NCI-H2107 (cell line): ENCODE measurements around the gene DNASE1.

Source experiments
- DNase-seq: peaks from one replicate; lab custom pipeline; 2025; lab: John Stamatoyannopoulos, UW

The DNASE1 gene

GRCh38 chr16:3664187-3664896 is 9.9 kb downstream of the DNASE1 start:
- DNase-seq, result no peak

GRCh38 chr16:3665508-3665907 is 11.0 kb downstream of the DNASE1 start:
- DNase-seq, result no peak

- DNase-seq, result no peak
Measured at GRCh38 chr16:3668626-3669025, 14.1 kb downstream of the DNASE1 start.

GRCh38 chr16:3669082-3669481 is 14.6 kb downstream of the DNASE1 start:
- DNase-seq, result no peak

GRCh38 chr16:3670711-3671110 is 16.2 kb downstream of the DNASE1 start:
- no peak for DNase-seq

- DNase-seq, result no peak
Measured at GRCh38 chr16:3671424-3671823, 16.9 kb downstream of the DNASE1 start.

- no peak for DNase-seq
Measured at GRCh38 chr16:3672571-3673041, 18.1 kb downstream of the DNASE1 start.

DNA sequence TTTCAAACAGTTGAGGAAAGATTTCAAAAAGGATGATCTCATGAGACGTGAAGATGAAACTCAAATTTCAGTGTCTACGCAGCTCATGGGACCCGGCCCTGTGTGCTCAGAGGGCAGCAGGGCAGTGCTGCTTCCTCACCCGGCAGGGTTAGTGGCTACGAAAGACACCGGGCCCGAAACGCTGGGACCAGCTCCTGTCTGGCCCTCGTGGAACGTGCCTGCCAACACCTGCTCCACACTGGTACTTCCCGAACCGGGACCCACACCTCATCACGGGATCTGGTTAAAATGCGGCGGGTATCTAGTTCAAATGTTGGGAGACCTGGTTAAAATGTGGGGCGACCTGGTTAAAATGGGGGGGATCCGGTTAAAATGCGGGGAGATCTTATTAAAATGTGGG is 18.7 kb downstream of the DNASE1 start:
- DNase-seq, result no peak

DNA sequence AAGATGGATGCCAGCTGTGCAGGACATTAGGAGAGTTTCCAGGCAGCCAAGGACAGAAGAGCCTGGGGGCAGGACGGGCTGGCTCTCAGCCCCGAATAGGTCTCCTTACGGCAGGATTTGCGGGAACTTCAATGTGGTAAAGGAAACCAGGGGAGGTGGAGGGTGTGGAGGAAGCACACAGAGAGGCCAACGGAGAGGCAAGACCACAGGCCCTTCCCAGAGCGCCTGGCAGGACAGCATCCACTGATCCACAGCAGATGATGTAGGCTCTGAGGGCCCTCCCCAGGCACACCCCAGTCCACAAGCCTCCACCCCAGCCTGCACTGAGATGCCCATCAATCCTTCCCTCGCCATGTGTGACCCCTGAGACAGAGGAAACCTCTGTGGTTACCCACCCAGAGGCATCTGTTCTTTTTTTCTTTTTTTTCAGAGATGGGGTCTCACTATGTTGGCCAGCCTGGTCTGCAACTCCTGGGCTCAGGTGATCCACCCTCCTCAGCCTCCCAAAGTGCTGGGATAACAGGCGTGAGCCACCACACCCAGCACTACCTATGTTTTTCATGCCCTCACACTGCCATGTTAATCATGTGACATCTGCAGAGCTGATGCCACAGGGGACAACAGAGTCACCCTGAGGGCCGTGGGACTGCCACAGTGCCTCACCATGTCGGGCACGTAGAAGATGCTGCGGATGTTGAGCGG is 19.3 kb downstream of the DNASE1 start:
- DNase-seq, result no peak

- DNase-seq, result no peak
Measured at GRCh38 chr16:3674513-3675295, 20.2 kb downstream of the DNASE1 start.

DNA sequence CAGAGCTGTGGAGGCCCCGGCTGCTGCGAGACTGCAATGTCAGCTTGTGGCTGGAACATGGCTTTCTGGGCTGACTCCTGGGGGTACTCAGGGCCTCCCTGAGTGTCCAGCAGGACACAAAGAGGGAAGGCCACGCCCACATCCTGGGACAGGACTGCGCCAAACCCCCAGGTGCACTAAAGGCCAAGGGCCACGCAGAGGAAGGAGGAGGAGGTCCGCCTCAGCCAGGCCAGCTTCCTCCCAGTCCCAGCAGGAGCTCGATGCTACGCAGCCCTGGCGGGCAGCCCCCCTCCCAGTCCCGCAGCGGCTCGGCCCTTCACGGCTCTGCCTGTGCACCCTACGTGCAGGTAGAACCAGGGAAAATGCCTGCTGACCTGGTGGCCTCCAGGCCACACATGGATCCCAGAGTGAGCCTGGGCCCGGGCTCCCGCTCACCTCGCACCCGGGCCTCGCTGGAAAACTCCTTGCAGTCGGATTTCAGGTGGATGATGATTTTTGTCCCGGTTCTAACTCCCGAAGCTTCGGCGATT is 21.2 kb downstream of the DNASE1 start:
- no peak for DNase-seq

DNA sequence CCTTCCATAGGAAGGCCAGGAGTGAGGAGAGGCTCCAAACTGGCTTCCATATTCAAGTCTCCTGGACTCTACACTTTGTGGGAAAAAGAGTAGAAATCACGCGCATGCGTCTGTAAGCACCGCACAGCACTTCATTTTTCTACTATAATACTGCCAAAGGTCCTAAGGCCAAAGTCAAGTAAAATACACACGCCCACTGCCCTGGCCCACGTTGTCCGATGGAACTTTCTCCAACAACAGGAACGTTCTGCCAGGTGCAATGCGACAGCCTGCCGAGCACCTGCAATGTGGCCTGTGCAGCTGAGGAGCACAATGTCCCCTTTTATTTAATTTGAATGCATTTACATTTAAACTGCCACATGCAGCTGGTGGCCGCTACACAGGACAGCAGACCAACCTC is 23.5 kb downstream of the DNASE1 start:
- no peak for DNase-seq

GRCh38 chr16:3681206-3681605 is 26.7 kb downstream of the DNASE1 start:
- no peak for DNase-seq

- no peak for DNase-seq
Measured at GRCh38 chr16:3687021-3687420, 32.5 kb downstream of the DNASE1 start.

DNA sequence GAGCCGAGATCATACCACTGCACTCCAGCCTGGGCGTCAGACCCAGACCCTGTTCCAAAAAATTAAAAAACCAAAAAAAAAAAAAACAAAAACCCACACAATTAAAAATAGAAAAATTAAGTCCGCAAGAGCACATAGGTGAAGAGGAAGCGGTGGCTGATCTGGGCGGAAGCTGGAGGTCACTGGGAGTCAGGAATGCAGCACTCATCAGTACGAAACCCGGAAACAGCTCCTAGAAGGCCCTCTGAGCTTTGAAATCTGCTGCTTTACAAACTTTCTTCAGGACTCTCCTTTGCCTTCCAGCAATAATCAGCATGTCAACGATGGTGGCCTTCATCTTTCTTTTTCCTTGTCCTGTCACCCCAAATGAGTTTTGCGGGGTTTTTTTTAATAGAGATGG is 33.3 kb downstream of the DNASE1 start:
- DNase-seq, result no peak

DNA sequence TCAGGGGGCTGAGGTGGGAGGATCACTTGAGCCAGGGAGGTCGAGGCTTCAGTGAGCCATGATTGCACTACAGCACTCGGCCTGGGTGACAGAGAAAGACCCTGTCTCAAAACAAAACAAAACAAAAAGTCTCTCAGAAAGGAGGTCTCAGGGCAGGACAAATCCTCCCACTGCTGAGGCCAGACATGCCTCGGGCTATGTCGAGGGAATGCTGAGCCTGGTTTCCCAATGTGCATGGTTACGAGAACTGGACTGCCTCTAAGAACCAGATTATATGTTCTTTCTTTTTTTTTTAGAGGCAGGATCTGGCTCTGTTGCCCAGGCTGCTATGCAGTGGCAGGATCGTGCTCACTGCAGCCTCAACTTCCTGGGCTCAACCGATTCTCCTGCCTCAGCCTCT is 35.2 kb downstream of the DNASE1 start:
- no peak for DNase-seq

DNA sequence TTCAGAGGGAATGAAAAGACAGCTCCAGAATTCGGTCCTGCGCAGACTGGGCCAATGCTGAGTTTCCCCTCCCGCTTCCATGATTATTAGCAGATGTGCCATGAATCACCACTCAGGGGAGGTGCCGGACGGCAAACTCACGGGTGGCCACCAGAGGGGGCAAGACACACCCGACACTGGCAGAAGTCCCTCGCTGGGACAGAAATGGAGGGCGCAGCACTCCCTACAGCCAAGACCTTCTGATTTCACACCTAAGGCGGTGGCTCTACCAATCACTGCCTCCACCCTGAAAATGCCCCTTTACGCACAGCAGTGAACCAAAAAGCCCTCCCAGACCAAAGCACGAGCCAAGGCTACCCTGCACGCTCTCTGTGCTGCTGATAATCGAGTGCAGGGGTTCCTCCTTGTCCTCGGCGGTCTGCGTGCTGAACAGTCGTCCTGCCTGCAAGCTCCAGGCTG is 36.0 kb downstream of the DNASE1 start:
- peak; percentile 23 for DNase-seq

GRCh38 chr16:3690980-3691720 is 36.7 kb downstream of the DNASE1 start:
- no peak for DNase-seq

DNA sequence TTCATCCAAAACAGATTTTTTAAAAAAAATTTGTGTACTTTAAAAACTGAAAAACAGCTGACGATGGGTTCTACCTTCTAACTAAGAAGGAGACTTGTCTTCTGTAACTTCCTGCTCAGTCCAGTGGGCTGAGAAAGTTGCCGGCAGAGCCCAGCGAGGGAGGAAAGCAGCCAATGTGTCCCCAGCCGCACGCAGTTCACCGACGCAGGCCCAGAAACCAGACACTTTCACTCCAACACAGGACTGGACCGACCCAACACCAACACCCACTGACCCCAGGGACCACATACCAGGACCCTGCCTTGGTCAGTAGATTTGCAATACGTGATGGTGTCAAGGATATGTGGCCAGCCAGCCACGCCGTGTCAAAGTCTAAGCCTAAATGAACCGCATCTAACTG is 37.3 kb downstream of the DNASE1 start:
- DNase-seq, result no peak

- DNase-seq, result no peak
Measured at GRCh38 chr16:3694051-3694450, 39.6 kb downstream of the DNASE1 start.

DNA sequence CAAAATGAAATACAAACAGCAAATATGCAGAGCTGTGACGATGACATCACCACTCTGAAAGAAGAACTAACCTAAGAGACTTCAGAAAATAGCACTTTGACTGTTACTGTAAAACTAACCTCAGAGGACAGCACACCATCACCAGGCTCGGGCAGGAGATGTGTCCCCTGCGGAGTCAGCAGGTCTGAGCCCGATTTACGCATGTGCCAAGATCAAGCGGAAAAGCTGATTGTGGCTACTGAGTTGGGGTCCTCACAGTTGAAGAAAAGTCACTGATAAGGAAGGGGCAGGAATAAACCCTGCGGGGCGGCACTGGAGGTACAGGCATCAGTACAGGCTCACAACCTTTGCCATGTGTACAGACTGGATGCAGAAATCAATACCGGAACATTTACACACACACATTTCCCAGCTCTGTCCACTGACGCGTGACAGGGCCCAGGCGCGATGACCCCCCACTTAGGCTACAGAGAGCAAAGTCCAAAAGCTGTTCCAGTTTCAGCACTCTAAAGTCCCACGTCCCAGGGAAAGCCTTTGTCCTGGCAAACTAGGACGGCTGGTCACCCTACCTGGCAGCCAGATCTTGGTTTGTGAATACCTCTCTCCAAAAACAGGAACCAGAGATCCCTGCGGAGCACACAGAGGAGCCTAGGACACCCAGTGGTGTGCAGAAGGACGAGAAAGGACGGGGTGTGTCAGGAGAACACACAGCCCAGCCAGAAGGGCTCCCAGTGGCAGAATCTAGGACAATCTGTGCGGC is 41.3 kb downstream of the DNASE1 start:
- DNase-seq, result no peak
